Raji (cell line): ENCODE data around the gene MRGPRF.

Source experiments
- POLR2A ChIP-seq: IDR thresholded peaks from 2 replicates; pipeline ENCODE4 v1.6.1; 2011; ENCODE audit warnings: low read depth, low read length, control low read depth; ENCODE audit not compliant: insufficient read depth

Gene MRGPRF

GRCh38 chr11:69014084-69014851 lies 1.2 kb upstream of the MRGPRF start:
- no peak for TF ChIP-seq POLR2A

- TF ChIP-seq POLR2A: no peak
Observed at GRCh38 chr11:69012092-69013008, 696 bp downstream of the MRGPRF start.

GRCh38 chr11:69011624-69012091 lies 1.4 kb downstream of the MRGPRF start:
- TF ChIP-seq POLR2A: no peak

- TF ChIP-seq POLR2A: no peak
Observed at GRCh38 chr11:69010964-69011623, 2.0 kb downstream of the MRGPRF start.

- no peak for TF ChIP-seq POLR2A
Observed at GRCh38 chr11:69010361-69010891, 2.6 kb downstream of the MRGPRF start.

GRCh38 chr11:69009441-69010211 lies 3.4 kb downstream of the MRGPRF start:
- no peak for TF ChIP-seq POLR2A

- TF ChIP-seq POLR2A: no peak
Observed at GRCh38 chr11:69008737-69009440, 4.2 kb downstream of the MRGPRF start.

- no peak for TF ChIP-seq POLR2A
Observed at GRCh38 chr11:69007975-69008381, 5.1 kb downstream of the MRGPRF start.

- TF ChIP-seq POLR2A: no peak
Observed at GRCh38 chr11:69006816-69007215, 6.2 kb downstream of the MRGPRF start.

- no peak for TF ChIP-seq POLR2A
Observed at GRCh38 chr11:69005631-69006368, 7.2 kb downstream of the MRGPRF start.

GRCh38 chr11:69005183-69005630 lies 7.8 kb downstream of the MRGPRF start:
- TF ChIP-seq POLR2A: no peak

GRCh38 chr11:69004411-69005182 lies 8.4 kb downstream of the MRGPRF start:
- no peak for TF ChIP-seq POLR2A
